Right lobe of liver (tissue), 6 donors: Measurements from ENCODE around the gene OPN1SW. TPM values are rescaled to one million over a fixed set of nuclear protein-coding genes. Genes with fewer than 3 reads are reported as not detected.

ENCODE experiments used
- ATAC-seq, 4 donors: fragments of 200-7000 bp; cut with Tn5 transposase; one replicate each; pipeline ENCODE4 v1.9.1; 2020; ENCODE audit warnings: mild to moderate bottlenecking in 4 of 4, moderate library complexity in 4 of 4
- DNase-seq, 3 donors: peaks; one replicate each; pipeline ENCODE4 v3.0.0-alpha.2; 2020
- H3K27ac ChIP-seq, 3 donors: fragments of 200-600 bp; one replicate each; pipeline ENCODE4 v1.8.0; 2022
- H3K27me3 ChIP-seq, 2 donors: fragments of 200-600 bp; one replicate each; pipeline ENCODE4 v1.8.0; 2022
- H3K36me3 ChIP-seq, 4 donors: fragments of 200-600 bp; sonication (generic) in 1 of 4; one replicate each; pipeline versions ENCODE4 v1.5.1 to v1.8.0; 2017 to 2022; ENCODE audit warnings: control low read depth in 1 of 4
- H3K4me1 ChIP-seq, 4 donors: fragments of 200-600 bp; sonication (generic) in 1 of 4; one replicate each; pipeline versions ENCODE4 v1.5.1 to v1.8.0; 2017 to 2022; ENCODE audit warnings: control low read depth in 1 of 4
- H3K4me3 ChIP-seq, 3 donors: fragments of 200-600 bp; one replicate each; pipeline ENCODE4 v1.8.0; 2022
- H3K9me3 ChIP-seq, 4 donors: fragments of 200-600 bp; sonication (generic) in 1 of 4; one replicate each; pipeline versions ENCODE4 v1.5.1 to v1.8.0; 2017 to 2022; ENCODE audit warnings: control low read depth in 1 of 4
- POLR2A ChIP-seq: fragments of 450-650 bp; IDR thresholded peaks from one replicate; pipeline ENCODE4 v1.6.1; 2017; ENCODE audit warnings: antibody characterized with exemption, mild to moderate bottlenecking
- WGBS: methylation state at CpG from one replicate; pipeline ENCODE4 v1.1.6; 2018; ENCODE audit warnings: low coverage, low lambda C conversion rate; ENCODE audit not compliant: insufficient coverage; ENCODE audit errors: missing lambda C conversion rate; 5-methylcytosine and 5-hydroxymethylcytosine counted together
- intact Hi-C, 2 donors: fragments of 100-400 bp; cut with DNase I; formaldehyde crosslinking; loops; one replicate each; pipeline versions ENCODE4 v1.11.2 to v1.14.1; 2022
- total RNA-seq, 6 experiments: library from RNA; depleted of rRNA in 2 of 6; stranded (reverse); fragments of >200 nt in 2 of 6; fragmentation: NEBNext Ultra II Directional in 3 of 6; extraction: Animal tissue kit (Norgen Biotek cat#: 25700) in 3 of 6; gene quantifications; one replicate each; pipeline versions ENCODE4 v1.1.0 to v1.2.4, GENCODE V29; 2016 to 2023
- TF ChIP-seq, protein P1 (sequence below), 4 donors: fragments of 200-600 bp in 3 of 4; fragments of 450-650 bp in 1 of 4; IDR thresholded peaks; one replicate each; pipeline versions ENCODE4 v1.5.1 to v1.8.0; 2016 to 2022; ENCODE audit warnings: antibody characterized with exemption in 4 of 4, mild to moderate bottlenecking in 2 of 4
- donor health status: DM: no; HTN: yes; CAD: no.
- donor health status: DM: no; HTN: no; CAD: no.
- donor health status: DM: no; HTN: no; CAD: no.
- donor health status: DM: no; HTN: yes; CAD: no.
- donor health status: DM: no; HTN: yes; CAD: no.

Gene OPN1SW
- total RNA-seq, 6 experiments from 2014 or later = not detected

DNA sequence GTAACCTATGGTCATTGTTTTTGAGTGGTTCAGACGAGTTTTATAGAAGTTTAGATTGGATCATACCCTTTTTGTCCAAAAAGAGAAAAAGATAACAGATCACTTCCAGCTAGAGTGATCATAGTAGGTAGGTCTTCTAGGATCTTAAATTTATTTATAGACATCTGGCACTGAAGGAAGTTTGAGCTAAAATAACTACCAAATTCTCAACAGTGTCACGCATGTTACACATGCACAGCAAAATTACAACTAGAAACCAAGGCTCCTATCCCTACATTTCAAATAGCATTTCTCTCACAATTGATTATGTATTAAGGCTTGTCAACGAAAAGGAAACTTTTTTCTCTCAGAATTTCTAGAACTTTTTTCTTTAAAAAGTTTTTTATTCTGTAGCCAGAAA lies 34.1 kb downstream of the OPN1SW start:
- Histone ChIP-seq H3K4me1 (peaks cover 0 to 39% (median 7%) of the 10 kb centered on the region in 4 donors), H3K27me3 (no peaks in the 10 kb centered on the region), H3K27ac (no peak overlapping the region), H3K4me3 (no peak overlapping the region), H3K36me3 (no peaks in the 10 kb centered on the region), H3K9me3 (no peaks in the 10 kb centered on the region)
- intact Hi-C loops = no loop called here
- no peak for DNase-seq
- WGBS = 57% methylated on average over 3 of the region's 3 CpGs
- no peak for ATAC-seq
- TF ChIP-seq POLR2A = no peak
- TF ChIP-seq, protein P1, sequence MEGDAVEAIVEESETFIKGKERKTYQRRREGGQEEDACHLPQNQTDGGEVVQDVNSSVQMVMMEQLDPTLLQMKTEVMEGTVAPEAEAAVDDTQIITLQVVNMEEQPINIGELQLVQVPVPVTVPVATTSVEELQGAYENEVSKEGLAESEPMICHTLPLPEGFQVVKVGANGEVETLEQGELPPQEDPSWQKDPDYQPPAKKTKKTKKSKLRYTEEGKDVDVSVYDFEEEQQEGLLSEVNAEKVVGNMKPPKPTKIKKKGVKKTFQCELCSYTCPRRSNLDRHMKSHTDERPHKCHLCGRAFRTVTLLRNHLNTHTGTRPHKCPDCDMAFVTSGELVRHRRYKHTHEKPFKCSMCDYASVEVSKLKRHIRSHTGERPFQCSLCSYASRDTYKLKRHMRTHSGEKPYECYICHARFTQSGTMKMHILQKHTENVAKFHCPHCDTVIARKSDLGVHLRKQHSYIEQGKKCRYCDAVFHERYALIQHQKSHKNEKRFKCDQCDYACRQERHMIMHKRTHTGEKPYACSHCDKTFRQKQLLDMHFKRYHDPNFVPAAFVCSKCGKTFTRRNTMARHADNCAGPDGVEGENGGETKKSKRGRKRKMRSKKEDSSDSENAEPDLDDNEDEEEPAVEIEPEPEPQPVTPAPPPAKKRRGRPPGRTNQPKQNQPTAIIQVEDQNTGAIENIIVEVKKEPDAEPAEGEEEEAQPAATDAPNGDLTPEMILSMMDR (IDR thresholded peaks at IDR 0.05) = no peak

DNA sequence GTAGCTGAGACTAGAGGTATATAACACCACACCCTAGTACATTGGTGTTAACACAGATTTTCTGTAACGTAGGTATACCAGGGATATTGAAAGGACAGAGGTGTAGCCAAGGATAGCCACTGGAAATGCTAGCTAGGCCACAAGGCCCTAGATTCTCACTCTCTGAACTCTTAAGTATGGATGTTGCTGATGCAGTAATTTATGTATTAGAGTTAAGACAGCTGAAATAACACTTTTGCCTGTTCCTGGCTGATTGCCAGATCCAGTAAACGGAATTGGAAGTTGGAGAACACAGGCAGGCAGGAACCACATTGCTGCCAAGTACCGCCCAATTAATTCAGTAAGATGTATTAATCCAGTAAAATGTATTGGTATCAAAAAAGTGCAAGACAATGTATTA lies 34.6 kb downstream of the OPN1SW start:
- Histone ChIP-seq H3K36me3 (no peaks in the 10 kb centered on the region), H3K9me3 (no peaks in the 10 kb centered on the region), H3K4me1 (peaks cover 0 to 38% (median 7%) of the 10 kb centered on the region in 4 donors), H3K27me3 (no peaks in the 10 kb centered on the region), H3K27ac (no peak overlapping the region), H3K4me3 (no peak overlapping the region)
- no peak for TF ChIP-seq POLR2A
- TF ChIP-seq, protein P1 (IDR thresholded peaks at IDR 0.05) = no peak
- DNase-seq = no peak
- no peak for ATAC-seq
- intact Hi-C loops = no loop called here
- WGBS = 39% methylated on average over 3 of the region's 3 CpGs

DNA sequence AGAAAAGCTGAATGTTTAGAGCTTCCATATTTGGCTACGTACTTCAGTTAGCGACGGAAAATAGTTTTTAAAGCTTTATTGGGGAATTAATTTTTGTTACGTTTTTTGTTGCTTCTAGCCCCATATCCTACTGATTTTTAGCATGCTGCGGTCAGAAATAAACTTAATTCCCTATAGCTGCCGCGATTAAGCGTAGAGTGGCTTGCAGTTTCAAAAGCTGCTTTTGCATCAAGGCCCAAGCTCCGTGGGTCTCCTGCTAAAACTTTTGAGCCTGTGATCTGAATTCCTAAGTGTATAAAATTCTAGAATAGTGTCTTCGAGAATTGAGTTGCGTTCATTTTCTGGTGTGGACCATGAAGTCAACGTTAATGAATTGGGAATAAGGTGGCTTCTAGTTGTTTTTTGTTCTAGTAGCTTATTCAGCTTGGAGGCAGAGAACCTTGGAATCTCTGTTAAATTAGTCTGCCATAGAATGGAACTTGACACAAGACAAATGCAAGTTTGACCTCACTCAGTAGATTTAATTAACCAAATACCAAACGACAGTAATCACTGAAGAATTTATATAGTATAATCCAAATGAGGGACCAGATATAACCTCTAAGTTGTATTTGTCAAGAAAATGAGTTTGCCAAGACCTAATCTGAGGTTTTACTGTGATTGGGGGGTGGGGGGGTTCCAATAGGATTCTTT lies 35.5 kb downstream of the OPN1SW start:
- TF ChIP-seq POLR2A = no peak
- TF ChIP-seq, protein P1 (IDR thresholded peaks at IDR 0.05) = no peak
- Histone ChIP-seq H3K27ac (peak overlapping the region; percentile 81 to 90 (median 85)), H3K27me3 (no peaks in the 10 kb centered on the region), H3K4me1 (peaks cover 0 to 30% (median 7%) of the 10 kb centered on the region in 4 donors), H3K4me3 (peak overlapping the region; percentile 97 to 98 (median 98)), H3K36me3 (no peaks in the 10 kb centered on the region), H3K9me3 (no peaks in the 10 kb centered on the region)
- ATAC-seq = no peak
- 5% methylated on average over 13 of the region's 13 CpGs for WGBS
- intact Hi-C loops = no loop called here
- no peak for DNase-seq

DNA sequence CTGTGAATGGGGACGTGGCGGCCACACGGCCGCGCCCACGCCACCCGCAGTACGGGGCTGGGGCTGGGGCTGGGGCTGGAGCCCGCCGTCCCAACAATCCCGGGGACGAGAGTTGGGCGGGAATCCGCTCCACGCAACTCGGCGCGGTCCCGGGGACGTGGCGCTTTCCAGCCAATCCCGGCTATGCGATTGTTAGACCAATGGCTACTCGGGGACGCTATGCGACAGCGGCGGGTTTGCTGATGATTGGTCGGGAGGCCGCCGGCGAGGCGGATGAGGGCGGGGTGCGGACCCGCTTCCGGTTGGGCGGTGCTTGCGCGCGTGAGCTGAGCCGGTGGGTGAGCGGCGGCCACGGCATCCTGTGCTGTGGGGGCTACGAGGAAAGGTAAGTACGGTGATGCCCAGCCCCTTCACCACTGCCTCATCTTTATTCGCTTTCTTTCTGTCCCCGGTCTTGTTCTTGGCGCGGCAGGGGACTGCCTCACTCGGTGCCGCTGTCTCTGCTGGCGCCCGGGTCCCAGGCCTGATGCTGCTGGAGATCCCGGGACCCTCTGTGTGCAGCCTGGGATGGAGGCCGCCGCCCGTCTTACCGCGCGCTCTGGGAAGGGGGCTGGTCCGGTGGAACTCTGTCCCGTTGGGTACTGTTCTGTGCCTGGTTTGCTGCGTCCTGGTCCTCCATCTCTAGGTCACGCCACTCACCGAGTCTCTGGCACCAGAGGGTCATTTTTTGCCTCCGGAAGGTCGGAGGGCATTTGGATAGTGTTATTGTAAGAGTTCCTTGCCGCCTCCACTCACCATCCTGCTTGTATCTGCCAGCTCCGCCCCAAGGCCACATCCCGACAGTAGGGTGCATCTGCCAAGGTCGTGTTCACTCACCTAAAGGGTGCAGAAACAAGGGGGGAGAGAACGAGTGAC lies 36.3 kb downstream of the OPN1SW start, which contains the start of gene CALU:
CALU (plus strand) TSS at position 312 of the 915 bp plus-strand sequence. CDS start 9,225 bp downstream, outside the sequence.
- intact Hi-C loops = no loop called here
- peak within 1 kb of the TSS; percentile 97 to 98 (median 98) for H3K4me3 ChIP-seq
- under 1% methylated on average over 11 of the region's 74 CpGs for WGBS
- ATAC-seq (peak; percentile 95 to 99 (median 98)), DNase-seq (peak; percentile 97 to 98 (median 97))
- no peaks in the 10 kb centered on the region for H3K27me3 ChIP-seq
- peak within 1 kb of the TSS; percentile 81 to 90 (median 85) for H3K27ac ChIP-seq
- TF ChIP-seq, protein P1 (IDR thresholded peaks at IDR 0.05) = no peak
- TF ChIP-seq POLR2A = peak; percentile 89
- H3K9me3 ChIP-seq = no peaks in the 10 kb centered on the region
- H3K36me3 ChIP-seq = no peaks in the 10 kb centered on the region
- H3K4me1 ChIP-seq = peaks cover 0 to 30% (median 7%) of the 10 kb centered on the region in 4 donors
